A673 (cell line): Measurements from ENCODE around the gene CACNA2D1.

ENCODE experiments used
- CTCF ChIP-seq: fragments of 300-800, 200-600 bp; sonication (generic); conservative IDR thresholded peaks from 2 replicates; pipeline ENCODE4 v1.5.1; 2017; ENCODE audit warnings: low read depth, mild to moderate bottlenecking, antibody characterized with exemption, low read length, moderate library complexity, mixed read lengths
- EZH2 ChIP-seq: fragments of 200-600 bp; sonication (generic); IDR thresholded peaks from 2 replicates; pipeline ENCODE4 v1.6.1; 2017; ENCODE audit warnings: borderline replicate concordance, low read depth, mild to moderate bottlenecking, mixed read lengths, antibody characterized with exemption, low read length; ENCODE audit not compliant: poor library complexity, severe bottlenecking

- no peak for TF ChIP-seq CTCF
- no peak for TF ChIP-seq EZH2
These were observed 31.8 kb downstream of the CACNA2D1 start for GRCh38 chr7:82411732-82412131.
